Stimulated activated naive CD8-positive, alpha-beta T cell treated with anti-CD3 and anti-CD28 coated beads, Interleukin-15, Interleukin-2, amounts not matched to agents 100 U/mL and 50 U/mL, for 24 hours (primary cell): ENCODE data around the gene FRAT1.
A peak's percentile ranks its signal among the peaks of the same experiment; 100 is the strongest.
"Not testable (repeated sequence)": the region's sequence is repeated elsewhere in the genome, so short reads cannot be mapped to it uniquely, and the experiment has no call there.

Source experiments
- ATAC-seq: fragments of 150-1000 bp; cut with Tn5 transposase; one replicate; pipeline ENCODE4 v1.10.0; 2021
- DNase-seq: peaks from one replicate; pipeline ENCODE4 v3.0.0; 2021

Gene FRAT1

GRCh38 chr10:97318772-97319651, at the start of gene FRAT1:
FRAT1 (plus strand) TSS chr10:97319271; CDS start chr10:97319454, 183 bp downstream.
- peak; percentile 58 for ATAC-seq

GRCh38 chr10:97270523-97271154, 48.4 kb upstream of the FRAT1 start:
- ATAC-seq (no peak), DNase-seq (no peak)

More at GRCh38 chr10:97318772-97319651, at the start of gene FRAT1:
- peak; percentile 90 for DNase-seq

GRCh38 chr10:97273700-97274099, 45.4 kb upstream of the FRAT1 start:
- no peak for DNase-seq
- no peak for ATAC-seq

- DNase-seq (no peak), ATAC-seq (no peak)
These were observed 44.2 kb upstream of the FRAT1 start for GRCh38 chr10:97274828-97275227.

GRCh38 chr10:97277551-97277950, 41.5 kb upstream of the FRAT1 start:
- no peak for ATAC-seq
- no peak for DNase-seq

GRCh38 chr10:97278491-97278989, 40.5 kb upstream of the FRAT1 start:
- DNase-seq (no peak), ATAC-seq (no peak)

- ATAC-seq (no peak), DNase-seq (no peak)
These were observed 39.8 kb upstream of the FRAT1 start for GRCh38 chr10:97279121-97279815.

- peak; percentile 89 for ATAC-seq
- peak; percentile 17 for DNase-seq
These were observed 38.3 kb upstream of the FRAT1 start for GRCh38 chr10:97280783-97281182.

- not testable (repeated sequence) for ATAC-seq, DNase-seq
These were observed 29.0 kb upstream of the FRAT1 start for GRCh38 chr10:97290076-97290475.

GRCh38 chr10:97290576-97291356, 28.3 kb upstream of the FRAT1 start:
- not testable (repeated sequence) for ATAC-seq, DNase-seq

- ATAC-seq (no peak), DNase-seq (no peak)
These were observed 27.5 kb upstream of the FRAT1 start for GRCh38 chr10:97291357-97292096.

- peak; percentile 90 for DNase-seq
- peak; percentile 98 for ATAC-seq
These were observed 26.8 kb upstream of the FRAT1 start, which contains the start of gene ARHGAP19 for GRCh38 chr10:97292097-97292861. ARHGAP19 (minus strand) TSS chr10:97292637; CDS start chr10:97292627, 10 bp downstream.

- no peak for ATAC-seq
- no peak for DNase-seq
These were observed 26.2 kb upstream of the FRAT1 start for GRCh38 chr10:97292862-97293198.

- no peak for ATAC-seq
- no peak for DNase-seq
These were observed 21.4 kb upstream of the FRAT1 start for GRCh38 chr10:97297556-97298222.

- no peak for ATAC-seq
These were observed 20.9 kb upstream of the FRAT1 start for GRCh38 chr10:97298223-97298571.

GRCh38 chr10:97300980-97301379, 18.1 kb upstream of the FRAT1 start:
- DNase-seq = no peak
- ATAC-seq = no peak

More at GRCh38 chr10:97298223-97298571, 20.9 kb upstream of the FRAT1 start:
- DNase-seq = no peak

GRCh38 chr10:97302088-97302791, 16.8 kb upstream of the FRAT1 start:
- no peak for ATAC-seq
- no peak for DNase-seq

- DNase-seq = no peak
- ATAC-seq = no peak
These were observed 11.6 kb upstream of the FRAT1 start for GRCh38 chr10:97307441-97307840.
